ENCODE data around the gene IPP. TPM values are rescaled to one million over a fixed set of nuclear protein-coding genes. Genes with fewer than 3 reads are reported as not detected.

IPP gene
- polyA plus RNA-seq, 1 of the 3 experiments (the other 2 are of a cell fraction): 3.2 TPM

DNA sequence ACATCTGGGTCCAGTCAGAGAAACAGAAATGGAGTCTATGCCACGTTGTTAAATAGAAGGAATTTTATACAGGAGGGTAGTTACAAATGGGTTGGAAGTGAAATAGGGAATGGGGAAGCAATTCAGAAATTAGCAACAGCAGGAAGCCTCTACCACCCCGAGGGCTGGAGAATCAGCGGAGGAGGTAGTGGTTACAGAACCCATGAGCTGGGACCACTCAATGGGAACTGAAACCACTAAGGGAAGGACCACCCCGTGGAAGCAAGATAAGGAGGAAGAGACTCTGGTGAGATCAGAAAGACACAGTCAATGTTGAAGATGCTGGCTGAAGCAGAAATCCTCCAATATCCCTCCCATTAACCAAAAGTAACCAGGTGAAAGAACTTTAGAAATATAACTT is 37.5 kb upstream of the IPP start:
- TF ChIP-seq SIN3A (IDR thresholded peaks at IDR 0.05; ENCODE audit: borderline replicate concordance, low read depth, low read length) (no peak), RXRA (IDR thresholded peaks at IDR 0.05; ENCODE audit: borderline replicate concordance, low read depth) (no peak), RAD21 (IDR thresholded peaks at IDR 0.05; ENCODE audit: low read length) (no peak), EZH2phosphoT487 (IDR thresholded peaks at IDR 0.05; ENCODE audit: borderline replicate concordance, low read depth) (no peak), TEAD4 (IDR thresholded peaks at IDR 0.05; ENCODE audit: borderline replicate concordance, insufficient read depth) (no peak), TCF12 (IDR thresholded peaks at IDR 0.05) (no peak), EP300 (IDR thresholded peaks at IDR 0.05; ENCODE audit: borderline replicate concordance in 1 of 2, low read depth in 1 of 2, low read length in 1 of 2) (no peak), ELF1 (IDR thresholded peaks at IDR 0.05) (no peak), RCOR1 (IDR thresholded peaks at IDR 0.05; ENCODE audit: low read length) (no peak), TAF1 (IDR thresholded peaks at IDR 0.05; ENCODE audit: borderline replicate concordance, low read depth, low read length) (no peak), GABPA (IDR thresholded peaks at IDR 0.05; ENCODE audit: low read depth) (no peak)
- TF ChIP-seq, protein P1, sequence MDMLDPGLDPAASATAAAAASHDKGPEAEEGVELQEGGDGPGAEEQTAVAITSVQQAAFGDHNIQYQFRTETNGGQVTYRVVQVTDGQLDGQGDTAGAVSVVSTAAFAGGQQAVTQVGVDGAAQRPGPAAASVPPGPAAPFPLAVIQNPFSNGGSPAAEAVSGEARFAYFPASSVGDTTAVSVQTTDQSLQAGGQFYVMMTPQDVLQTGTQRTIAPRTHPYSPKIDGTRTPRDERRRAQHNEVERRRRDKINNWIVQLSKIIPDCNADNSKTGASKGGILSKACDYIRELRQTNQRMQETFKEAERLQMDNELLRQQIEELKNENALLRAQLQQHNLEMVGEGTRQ (IDR thresholded peaks at IDR 0.05; ENCODE audit: borderline replicate concordance, low read depth, low read length): no peak
- Histone ChIP-seq H3K36me3 (replicated peaks in 1 of 2; ENCODE audit: control insufficient read depth in 1 of 2, insufficient read depth in 2 of 2, low read length in 1 of 2) (no peaks in the 10 kb centered on the region), H3K27me3 (ENCODE audit: insufficient read depth) (no peaks in the 10 kb centered on the region), H3K4me3 (ENCODE audit: low read depth in 2 of 2, low read length in 1 of 2) (no peak overlapping the region), H3K4me2 (no peak overlapping the region), H3K4me1 (ENCODE audit: control insufficient read depth in 1 of 2, insufficient read depth in 2 of 2, low read depth in 1 of 2, low read length in 1 of 2) (no peaks in the 10 kb centered on the region), H3K9me2 (no peaks in the 10 kb centered on the region), H3K9me3 (no peaks in the 10 kb centered on the region), H3F3A (replicated peaks; ENCODE audit: insufficient read depth) (no peaks in the 10 kb centered on the region), H3K79me2 (ENCODE audit: insufficient read depth) (no peaks in the 10 kb centered on the region), H2AFZ (ENCODE audit: low read depth) (no peak overlapping the region), H3K9ac (no peak overlapping the region), H3K27ac (ENCODE audit: low read depth in 2 of 2, low read length in 1 of 2) (no peak overlapping the region), H4K20me1 (ENCODE audit: insufficient read depth) (no peaks in the 10 kb centered on the region)
- ChIA-PET CTCF (no interaction called here), POLR2A (no interaction called here)
- DNase-seq: no peak
- 62% methylated on average over 4 of the region's 4 CpGs for WGBS (ENCODE audit: low lambda C conversion rate)

DNA sequence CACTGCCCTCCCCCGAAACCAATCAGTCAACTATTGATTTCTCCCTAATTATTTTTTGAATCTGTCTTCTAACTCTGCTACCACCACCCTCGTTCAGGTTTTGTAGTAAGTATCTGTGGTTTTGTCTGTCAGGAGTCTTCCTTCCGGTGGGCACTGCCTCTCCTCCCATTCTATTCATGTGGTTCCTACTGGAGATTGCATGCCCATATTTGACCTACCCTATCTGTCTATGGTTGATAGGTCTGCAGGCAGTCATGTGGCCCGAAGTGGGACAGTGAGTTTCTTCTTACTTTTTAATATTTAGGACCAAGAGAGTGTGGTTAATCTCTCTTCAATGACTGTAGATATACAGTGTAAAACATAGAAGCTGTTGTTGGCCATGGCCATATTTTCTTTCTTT is 35.1 kb upstream of the IPP start:
- Histone ChIP-seq H3K36me3 (replicated peaks in 1 of 2; ENCODE audit: control insufficient read depth in 1 of 2, insufficient read depth in 2 of 2, low read length in 1 of 2) (no peaks in the 10 kb centered on the region), H3K9ac (no peak overlapping the region), H3K9me3 (no peaks in the 10 kb centered on the region), H3K9me2 (no peaks in the 10 kb centered on the region), H3K4me1 (ENCODE audit: control insufficient read depth in 1 of 2, insufficient read depth in 2 of 2, low read depth in 1 of 2, low read length in 1 of 2) (no peaks in the 10 kb centered on the region), H3K79me2 (ENCODE audit: insufficient read depth) (no peaks in the 10 kb centered on the region), H2AFZ (ENCODE audit: low read depth) (no peak overlapping the region), H4K20me1 (ENCODE audit: insufficient read depth) (no peaks in the 10 kb centered on the region), H3K4me3 (ENCODE audit: low read depth in 2 of 2, low read length in 1 of 2) (no peak overlapping the region), H3K27ac (ENCODE audit: low read depth in 2 of 2, low read length in 1 of 2) (no peak overlapping the region), H3K4me2 (no peak overlapping the region), H3F3A (replicated peaks; ENCODE audit: insufficient read depth) (no peaks in the 10 kb centered on the region), H3K27me3 (ENCODE audit: insufficient read depth) (no peaks in the 10 kb centered on the region)
- WGBS (ENCODE audit: low lambda C conversion rate): 57% methylated on average over 4 of the region's 4 CpGs
- ChIA-PET POLR2A (no interaction called here), CTCF (no interaction called here)
- TF ChIP-seq, protein P2, sequence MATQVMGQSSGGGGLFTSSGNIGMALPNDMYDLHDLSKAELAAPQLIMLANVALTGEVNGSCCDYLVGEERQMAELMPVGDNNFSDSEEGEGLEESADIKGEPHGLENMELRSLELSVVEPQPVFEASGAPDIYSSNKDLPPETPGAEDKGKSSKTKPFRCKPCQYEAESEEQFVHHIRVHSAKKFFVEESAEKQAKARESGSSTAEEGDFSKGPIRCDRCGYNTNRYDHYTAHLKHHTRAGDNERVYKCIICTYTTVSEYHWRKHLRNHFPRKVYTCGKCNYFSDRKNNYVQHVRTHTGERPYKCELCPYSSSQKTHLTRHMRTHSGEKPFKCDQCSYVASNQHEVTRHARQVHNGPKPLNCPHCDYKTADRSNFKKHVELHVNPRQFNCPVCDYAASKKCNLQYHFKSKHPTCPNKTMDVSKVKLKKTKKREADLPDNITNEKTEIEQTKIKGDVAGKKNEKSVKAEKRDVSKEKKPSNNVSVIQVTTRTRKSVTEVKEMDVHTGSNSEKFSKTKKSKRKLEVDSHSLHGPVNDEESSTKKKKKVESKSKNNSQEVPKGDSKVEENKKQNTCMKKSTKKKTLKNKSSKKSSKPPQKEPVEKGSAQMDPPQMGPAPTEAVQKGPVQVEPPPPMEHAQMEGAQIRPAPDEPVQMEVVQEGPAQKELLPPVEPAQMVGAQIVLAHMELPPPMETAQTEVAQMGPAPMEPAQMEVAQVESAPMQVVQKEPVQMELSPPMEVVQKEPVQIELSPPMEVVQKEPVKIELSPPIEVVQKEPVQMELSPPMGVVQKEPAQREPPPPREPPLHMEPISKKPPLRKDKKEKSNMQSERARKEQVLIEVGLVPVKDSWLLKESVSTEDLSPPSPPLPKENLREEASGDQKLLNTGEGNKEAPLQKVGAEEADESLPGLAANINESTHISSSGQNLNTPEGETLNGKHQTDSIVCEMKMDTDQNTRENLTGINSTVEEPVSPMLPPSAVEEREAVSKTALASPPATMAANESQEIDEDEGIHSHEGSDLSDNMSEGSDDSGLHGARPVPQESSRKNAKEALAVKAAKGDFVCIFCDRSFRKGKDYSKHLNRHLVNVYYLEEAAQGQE (IDR thresholded peaks at IDR 0.05; ENCODE audit: low read depth, low read length): no peak
- TF ChIP-seq, protein P3, sequence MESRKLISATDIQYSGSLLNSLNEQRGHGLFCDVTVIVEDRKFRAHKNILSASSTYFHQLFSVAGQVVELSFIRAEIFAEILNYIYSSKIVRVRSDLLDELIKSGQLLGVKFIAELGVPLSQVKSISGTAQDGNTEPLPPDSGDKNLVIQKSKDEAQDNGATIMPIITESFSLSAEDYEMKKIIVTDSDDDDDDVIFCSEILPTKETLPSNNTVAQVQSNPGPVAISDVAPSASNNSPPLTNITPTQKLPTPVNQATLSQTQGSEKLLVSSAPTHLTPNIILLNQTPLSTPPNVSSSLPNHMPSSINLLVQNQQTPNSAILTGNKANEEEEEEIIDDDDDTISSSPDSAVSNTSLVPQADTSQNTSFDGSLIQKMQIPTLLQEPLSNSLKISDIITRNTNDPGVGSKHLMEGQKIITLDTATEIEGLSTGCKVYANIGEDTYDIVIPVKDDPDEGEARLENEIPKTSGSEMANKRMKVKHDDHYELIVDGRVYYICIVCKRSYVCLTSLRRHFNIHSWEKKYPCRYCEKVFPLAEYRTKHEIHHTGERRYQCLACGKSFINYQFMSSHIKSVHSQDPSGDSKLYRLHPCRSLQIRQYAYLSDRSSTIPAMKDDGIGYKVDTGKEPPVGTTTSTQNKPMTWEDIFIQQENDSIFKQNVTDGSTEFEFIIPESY (IDR thresholded peaks at IDR 0.05; ENCODE audit: borderline replicate concordance, low read depth): no peak
- TF ChIP-seq ELF1 (IDR thresholded peaks at IDR 0.05) (no peak), JUND (IDR thresholded peaks at IDR 0.05) (no peak), CHD2 (IDR thresholded peaks at IDR 0.05; ENCODE audit: low read length, partially characterized antibody) (no peak), SIN3A (IDR thresholded peaks at IDR 0.05; ENCODE audit: borderline replicate concordance, low read depth, low read length) (no peak), TAF1 (IDR thresholded peaks at IDR 0.05; ENCODE audit: borderline replicate concordance, low read depth, low read length) (no peak), TCF12 (IDR thresholded peaks at IDR 0.05) (no peak), NFIC (IDR thresholded peaks at IDR 0.05; ENCODE audit: borderline replicate concordance) (no peak), RCOR1 (IDR thresholded peaks at IDR 0.05; ENCODE audit: low read length) (no peak)
- TF ChIP-seq, protein P4, sequence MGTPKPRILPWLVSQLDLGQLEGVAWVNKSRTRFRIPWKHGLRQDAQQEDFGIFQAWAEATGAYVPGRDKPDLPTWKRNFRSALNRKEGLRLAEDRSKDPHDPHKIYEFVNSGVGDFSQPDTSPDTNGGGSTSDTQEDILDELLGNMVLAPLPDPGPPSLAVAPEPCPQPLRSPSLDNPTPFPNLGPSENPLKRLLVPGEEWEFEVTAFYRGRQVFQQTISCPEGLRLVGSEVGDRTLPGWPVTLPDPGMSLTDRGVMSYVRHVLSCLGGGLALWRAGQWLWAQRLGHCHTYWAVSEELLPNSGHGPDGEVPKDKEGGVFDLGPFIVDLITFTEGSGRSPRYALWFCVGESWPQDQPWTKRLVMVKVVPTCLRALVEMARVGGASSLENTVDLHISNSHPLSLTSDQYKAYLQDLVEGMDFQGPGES (IDR thresholded peaks at IDR 0.05; ENCODE audit: low read depth, low read length): no peak
- TF ChIP-seq, protein P5, sequence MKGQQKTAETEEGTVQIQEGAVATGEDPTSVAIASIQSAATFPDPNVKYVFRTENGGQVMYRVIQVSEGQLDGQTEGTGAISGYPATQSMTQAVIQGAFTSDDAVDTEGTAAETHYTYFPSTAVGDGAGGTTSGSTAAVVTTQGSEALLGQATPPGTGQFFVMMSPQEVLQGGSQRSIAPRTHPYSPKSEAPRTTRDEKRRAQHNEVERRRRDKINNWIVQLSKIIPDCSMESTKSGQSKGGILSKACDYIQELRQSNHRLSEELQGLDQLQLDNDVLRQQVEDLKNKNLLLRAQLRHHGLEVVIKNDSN (IDR thresholded peaks at IDR 0.05; ENCODE audit: borderline replicate concordance, low read depth): no peak
- no peak for DNase-seq
